ENCODE measurements around the gene SCAF11. TPM values are rescaled to one million over a fixed set of nuclear protein-coding genes. Genes with fewer than 3 reads are reported as not detected.

The SCAF11 gene
- total RNA-seq, 4 donors from 2014 or later = 109 to 144 (median 135) TPM

- intact Hi-C loops (cut with DNase I; ENCODE audit: low total_unique reads) = no loop called here
- DNase-seq (ENCODE audit: low spot score in 2 of 2) = no peak
- 85 to 86% methylated on average over 7 of the region's 7 CpGs for WGBS, 2 donors
- H3K4me3 ChIP-seq (ENCODE audit: low read depth, poor library complexity, severe bottlenecking) = no peak overlapping the region
- no peak for TF ChIP-seq POLR2A (IDR thresholded peaks at IDR 0.05)
- TF ChIP-seq CTCF (IDR thresholded peaks at IDR 0.05) = no peak
Measured at GRCh38 chr12:45981075-45981837, 9.1 kb downstream of the SCAF11 start.

- WGBS, 2 donors = 63 to 79% methylated on average over 1 of the region's 1 CpG
- H3K4me3 ChIP-seq (ENCODE audit: low read depth, poor library complexity, severe bottlenecking) = no peak overlapping the region
- intact Hi-C loops (cut with DNase I; ENCODE audit: low total_unique reads) = no loop called here
- TF ChIP-seq CTCF (IDR thresholded peaks at IDR 0.05) = no peak
- no peak for TF ChIP-seq POLR2A (IDR thresholded peaks at IDR 0.05)
- no peak for DNase-seq (ENCODE audit: low spot score in 2 of 2)
Measured at GRCh38 chr12:45980540-45980939, 9.8 kb downstream of the SCAF11 start.

- intact Hi-C loops (cut with DNase I; ENCODE audit: low total_unique reads) = no loop called here
- WGBS, 2 donors = 94 to 95% methylated on average over 2 of the region's 2 CpGs
- no peak overlapping the region for H3K4me3 ChIP-seq (ENCODE audit: low read depth, poor library complexity, severe bottlenecking)
- no peak for TF ChIP-seq CTCF (IDR thresholded peaks at IDR 0.05)
- TF ChIP-seq POLR2A (IDR thresholded peaks at IDR 0.05) = no peak
- DNase-seq (ENCODE audit: low spot score in 2 of 2) = no peak
Measured at GRCh38 chr12:45978108-45978507, 12.3 kb downstream of the SCAF11 start.

- intact Hi-C loops (cut with DNase I; ENCODE audit: low total_unique reads) = no loop called here
- TF ChIP-seq CTCF (IDR thresholded peaks at IDR 0.05) (no peak), POLR2A (IDR thresholded peaks at IDR 0.05) (no peak)
- DNase-seq (ENCODE audit: low spot score in 2 of 2) = no peak
- no peak overlapping the region for H3K4me3 ChIP-seq (ENCODE audit: low read depth, poor library complexity, severe bottlenecking)
Measured at GRCh38 chr12:45977620-45978019, 12.8 kb downstream of the SCAF11 start.

- WGBS, 2 donors = 95 to 98% methylated on average over 6 of the region's 6 CpGs
- no peak overlapping the region for H3K4me3 ChIP-seq (ENCODE audit: low read depth, poor library complexity, severe bottlenecking)
- TF ChIP-seq CTCF (IDR thresholded peaks at IDR 0.05) (no peak), POLR2A (IDR thresholded peaks at IDR 0.05) (no peak)
- no peak for DNase-seq (ENCODE audit: low spot score in 2 of 2)
- intact Hi-C loops (cut with DNase I; ENCODE audit: low total_unique reads) = no loop called here
Measured at GRCh38 chr12:45975506-45975905, 14.9 kb downstream of the SCAF11 start.

- TF ChIP-seq CTCF (IDR thresholded peaks at IDR 0.05) (no peak), POLR2A (IDR thresholded peaks at IDR 0.05) (no peak)
- WGBS, 2 donors = 89% methylated on average over 4 of the region's 4 CpGs
Measured at GRCh38 chr12:45974883-45975282, 15.5 kb downstream of the SCAF11 start.

More at GRCh38 chr12:45974883-45975282, 15.5 kb downstream of the SCAF11 start:
- intact Hi-C loops (cut with DNase I; ENCODE audit: low total_unique reads) = no loop called here
- no peak for DNase-seq (ENCODE audit: low spot score in 2 of 2)
- no peak overlapping the region for H3K4me3 ChIP-seq (ENCODE audit: low read depth, poor library complexity, severe bottlenecking)
